ENCODE results near the gene PPP1R1C.

PPP1R1C gene

GRCh38 chr2:182066400-182067087, 80.9 kb downstream of the PPP1R1C start:
- DNase-seq (ENCODE audit: low read depth, low spot score): no peak
- Histone ChIP-seq H3K9ac (ENCODE audit: insufficient read length, low read depth) (no peak overlapping the region), H3K4me1 (ENCODE audit: insufficient read depth, insufficient read length) (no peaks in the 10 kb centered on the region), H3K4me3 (ENCODE audit: insufficient read length, low read depth) (no peak overlapping the region), H3K36me3 (ENCODE audit: insufficient read depth, insufficient read length, low read length) (no peaks in the 10 kb centered on the region), H3K9me3 (ENCODE audit: insufficient read depth, low read length) (no peaks in the 10 kb centered on the region), H3K27me3 (ENCODE audit: insufficient read depth, insufficient read length) (no peaks in the 10 kb centered on the region)
- TF ChIP-seq SUZ12 (IDR thresholded peaks at IDR 0.05; ENCODE audit: extremely low read depth, insufficient read depth, insufficient read length) (no peak), ZNF274 (IDR thresholded peaks at IDR 0.05; ENCODE audit: low read depth, low read length) (no peak), YY1 (IDR thresholded peaks at IDR 0.05; ENCODE audit: insufficient read depth, insufficient read length) (no peak)

- no peak overlapping the region for H3K9ac ChIP-seq (ENCODE audit: insufficient read length, low read depth)
- no peak for DNase-seq (ENCODE audit: low read depth, low spot score)
- H3K27me3 ChIP-seq (ENCODE audit: insufficient read depth, insufficient read length): no peaks in the 10 kb centered on the region
- no peaks in the 10 kb centered on the region for H3K4me1 ChIP-seq (ENCODE audit: insufficient read depth, insufficient read length)
- TF ChIP-seq SUZ12 (IDR thresholded peaks at IDR 0.05; ENCODE audit: extremely low read depth, insufficient read depth, insufficient read length) (no peak), YY1 (IDR thresholded peaks at IDR 0.05; ENCODE audit: insufficient read depth, insufficient read length) (no peak), ZNF274 (IDR thresholded peaks at IDR 0.05; ENCODE audit: low read depth, low read length) (no peak)
- H3K4me3 ChIP-seq (ENCODE audit: insufficient read length, low read depth): no peak overlapping the region
- no peaks in the 10 kb centered on the region for H3K9me3 ChIP-seq (ENCODE audit: insufficient read depth, low read length)
- H3K36me3 ChIP-seq (ENCODE audit: insufficient read depth, insufficient read length, low read length): no peaks in the 10 kb centered on the region
Measured at GRCh38 chr2:182067393-182067792, 81.7 kb downstream of the PPP1R1C start.

- H3K4me1 ChIP-seq (ENCODE audit: insufficient read depth, insufficient read length): no peaks in the 10 kb centered on the region
- no peak for DNase-seq (ENCODE audit: low read depth, low spot score)
- H3K27me3 ChIP-seq (ENCODE audit: insufficient read depth, insufficient read length): no peaks in the 10 kb centered on the region
- H3K4me3 ChIP-seq (ENCODE audit: insufficient read length, low read depth): no peak overlapping the region
- H3K36me3 ChIP-seq (ENCODE audit: insufficient read depth, insufficient read length, low read length): no peaks in the 10 kb centered on the region
- TF ChIP-seq YY1 (IDR thresholded peaks at IDR 0.05; ENCODE audit: insufficient read depth, insufficient read length): no peak
- TF ChIP-seq SUZ12 (IDR thresholded peaks at IDR 0.05; ENCODE audit: extremely low read depth, insufficient read depth, insufficient read length): no peak
- TF ChIP-seq ZNF274 (IDR thresholded peaks at IDR 0.05; ENCODE audit: low read depth, low read length): no peak
- no peaks in the 10 kb centered on the region for H3K9me3 ChIP-seq (ENCODE audit: insufficient read depth, low read length)
- H3K9ac ChIP-seq (ENCODE audit: insufficient read length, low read depth): no peak overlapping the region
Measured at GRCh38 chr2:182068811-182069210, 83.2 kb downstream of the PPP1R1C start.

- TF ChIP-seq SUZ12 (IDR thresholded peaks at IDR 0.05; ENCODE audit: extremely low read depth, insufficient read depth, insufficient read length) (no peak), ZNF274 (IDR thresholded peaks at IDR 0.05; ENCODE audit: low read depth, low read length) (no peak), YY1 (IDR thresholded peaks at IDR 0.05; ENCODE audit: insufficient read depth, insufficient read length) (no peak)
- no peak for DNase-seq (ENCODE audit: low read depth, low spot score)
- no peaks in the 10 kb centered on the region for H3K36me3 ChIP-seq (ENCODE audit: insufficient read depth, insufficient read length, low read length)
- H3K4me1 ChIP-seq (ENCODE audit: insufficient read depth, insufficient read length): no peaks in the 10 kb centered on the region
- no peak overlapping the region for H3K4me3 ChIP-seq (ENCODE audit: insufficient read length, low read depth)
- no peaks in the 10 kb centered on the region for H3K27me3 ChIP-seq (ENCODE audit: insufficient read depth, insufficient read length)
- H3K9me3 ChIP-seq (ENCODE audit: insufficient read depth, low read length): no peaks in the 10 kb centered on the region
- H3K9ac ChIP-seq (ENCODE audit: insufficient read length, low read depth): no peak overlapping the region
Measured at GRCh38 chr2:182069416-182069815, 83.8 kb downstream of the PPP1R1C start.

- Histone ChIP-seq H3K9me3 (ENCODE audit: insufficient read depth, low read length) (no peaks in the 10 kb centered on the region), H3K27me3 (ENCODE audit: insufficient read depth, insufficient read length) (no peaks in the 10 kb centered on the region), H3K4me3 (ENCODE audit: insufficient read length, low read depth) (no peak overlapping the region), H3K4me1 (ENCODE audit: insufficient read depth, insufficient read length) (no peaks in the 10 kb centered on the region), H3K36me3 (ENCODE audit: insufficient read depth, insufficient read length, low read length) (no peaks in the 10 kb centered on the region), H3K9ac (ENCODE audit: insufficient read length, low read depth) (no peak overlapping the region)
- TF ChIP-seq ZNF274 (IDR thresholded peaks at IDR 0.05; ENCODE audit: low read depth, low read length) (no peak), SUZ12 (IDR thresholded peaks at IDR 0.05; ENCODE audit: extremely low read depth, insufficient read depth, insufficient read length) (no peak), YY1 (IDR thresholded peaks at IDR 0.05; ENCODE audit: insufficient read depth, insufficient read length) (no peak)
- DNase-seq (ENCODE audit: low read depth, low spot score): no peak
Measured at GRCh38 chr2:182069908-182070307, 84.3 kb downstream of the PPP1R1C start.

GRCh38 chr2:182070736-182071135, 85.1 kb downstream of the PPP1R1C start:
- H3K4me3 ChIP-seq (ENCODE audit: insufficient read length, low read depth): no peak overlapping the region
- TF ChIP-seq YY1 (IDR thresholded peaks at IDR 0.05; ENCODE audit: insufficient read depth, insufficient read length): no peak
- TF ChIP-seq ZNF274 (IDR thresholded peaks at IDR 0.05; ENCODE audit: low read depth, low read length): no peak
- TF ChIP-seq SUZ12 (IDR thresholded peaks at IDR 0.05; ENCODE audit: extremely low read depth, insufficient read depth, insufficient read length): no peak
- H3K9ac ChIP-seq (ENCODE audit: insufficient read length, low read depth): no peak overlapping the region
- H3K9me3 ChIP-seq (ENCODE audit: insufficient read depth, low read length): no peaks in the 10 kb centered on the region
- H3K27me3 ChIP-seq (ENCODE audit: insufficient read depth, insufficient read length): no peaks in the 10 kb centered on the region
- H3K36me3 ChIP-seq (ENCODE audit: insufficient read depth, insufficient read length, low read length): no peaks in the 10 kb centered on the region
- H3K4me1 ChIP-seq (ENCODE audit: insufficient read depth, insufficient read length): no peaks in the 10 kb centered on the region
- DNase-seq (ENCODE audit: low read depth, low spot score): no peak

- TF ChIP-seq ZNF274 (IDR thresholded peaks at IDR 0.05; ENCODE audit: low read depth, low read length) (no peak), YY1 (IDR thresholded peaks at IDR 0.05; ENCODE audit: insufficient read depth, insufficient read length) (no peak), SUZ12 (IDR thresholded peaks at IDR 0.05; ENCODE audit: extremely low read depth, insufficient read depth, insufficient read length) (no peak)
Measured at GRCh38 chr2:182072861-182073260, 87.2 kb downstream of the PPP1R1C start.

More at GRCh38 chr2:182072861-182073260, 87.2 kb downstream of the PPP1R1C start:
- Histone ChIP-seq H3K9me3 (ENCODE audit: insufficient read depth, low read length) (no peaks in the 10 kb centered on the region), H3K4me3 (ENCODE audit: insufficient read length, low read depth) (no peak overlapping the region), H3K36me3 (ENCODE audit: insufficient read depth, insufficient read length, low read length) (no peaks in the 10 kb centered on the region), H3K27me3 (ENCODE audit: insufficient read depth, insufficient read length) (no peaks in the 10 kb centered on the region), H3K9ac (ENCODE audit: insufficient read length, low read depth) (no peak overlapping the region), H3K4me1 (ENCODE audit: insufficient read depth, insufficient read length) (no peaks in the 10 kb centered on the region)
- no peak for DNase-seq (ENCODE audit: low read depth, low spot score)
